KOPT-K1 (cell line): ENCODE measurements around the gene ADCYAP1R1.
"Not testable (repeated sequence)": the region's sequence is repeated elsewhere in the genome, so short reads cannot be mapped to it uniquely, and the experiment has no call there.

Source experiments
- H3K27ac ChIP-seq: fragments of 200-600 bp; sonication (generic); 2 replicates; pipeline ENCODE4 v1.5.1; 2016; ENCODE audit warnings: antibody characterized with exemption, mild to moderate bottlenecking, low read depth, low read length; ENCODE audit not compliant: poor library complexity, severe bottlenecking
- H3K36me3 ChIP-seq: fragments of 200-600 bp; sonication (generic); 2 replicates; pipeline ENCODE4 v1.5.1; 2017; ENCODE audit warnings: antibody characterized with exemption, mild to moderate bottlenecking, low read length, moderate library complexity; ENCODE audit not compliant: insufficient read depth
- H3K9me3 ChIP-seq: fragments of 200-600 bp; sonication (generic); 2 replicates; pipeline ENCODE4 v1.5.1; 2017; ENCODE audit warnings: antibody characterized with exemption, low read length, mild to moderate bottlenecking; ENCODE audit not compliant: insufficient read depth, poor library complexity, severe bottlenecking

Gene ADCYAP1R1

DNA sequence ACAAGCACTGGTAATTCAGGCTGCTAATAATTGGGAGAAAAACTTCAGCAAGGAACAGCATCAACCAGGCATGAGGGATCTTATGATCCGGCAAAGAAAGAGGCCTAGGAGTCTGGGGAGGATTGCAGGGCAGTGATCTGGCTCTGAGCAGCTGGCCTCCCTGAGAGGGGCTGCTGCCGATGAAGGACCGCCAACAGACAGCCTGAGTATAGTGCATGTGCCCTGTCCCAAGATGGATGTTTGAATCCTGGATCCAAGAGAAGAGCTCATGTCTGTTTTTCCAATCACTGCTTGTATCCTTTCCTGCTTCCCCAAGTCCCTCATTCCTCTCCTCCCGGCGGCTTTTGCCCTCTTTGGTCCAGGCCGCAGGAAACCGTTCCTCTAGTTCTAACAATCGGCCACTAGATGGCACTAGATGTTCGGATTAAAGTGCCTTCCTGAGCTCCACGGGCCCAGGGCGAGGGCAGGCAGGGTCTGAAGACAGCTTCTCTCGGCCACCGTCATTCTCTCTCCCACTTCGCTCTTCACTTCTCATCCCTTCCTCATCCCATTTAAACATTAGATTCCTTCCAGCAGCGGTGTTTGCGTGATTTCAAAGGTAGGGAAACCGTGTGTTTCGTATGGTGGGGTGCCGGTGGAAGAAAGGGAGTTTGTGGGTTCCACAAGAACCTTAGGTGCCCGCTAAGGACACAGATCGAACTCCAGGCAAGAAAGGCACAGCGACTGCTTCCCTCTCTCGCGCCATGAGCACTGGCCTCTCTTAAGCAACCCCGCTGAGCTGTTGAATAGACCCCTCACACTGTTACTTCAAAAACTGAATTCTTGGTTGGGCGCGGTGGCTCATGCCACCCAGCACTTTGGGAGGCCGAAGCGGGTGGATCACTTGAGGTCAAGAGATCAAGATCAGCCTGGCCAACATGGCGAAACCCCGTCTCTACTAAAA is 82.4 kb downstream of the ADCYAP1R1 start:
- Histone ChIP-seq H3K27ac (no peak overlapping the region), H3K36me3 (no peaks in the 10 kb centered on the region)

DNA sequence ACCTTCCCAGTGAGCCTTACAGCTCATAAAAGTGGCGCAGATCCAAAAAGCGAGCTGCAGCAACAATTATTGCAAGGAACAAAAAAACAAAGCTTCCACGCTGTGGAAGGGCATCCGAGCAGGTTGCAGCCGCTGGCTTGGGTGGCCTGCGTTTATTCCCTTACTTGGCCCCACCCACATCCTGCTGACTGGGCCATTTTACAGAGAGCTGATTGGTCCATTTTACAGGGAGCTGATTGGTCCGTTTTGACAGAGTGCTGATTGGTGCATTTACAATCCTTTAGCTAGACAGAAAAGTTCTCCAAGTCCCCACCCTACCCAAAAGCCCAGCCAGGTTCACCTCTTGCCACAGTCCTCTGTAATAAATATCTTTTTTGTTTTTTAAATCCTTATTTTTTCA is 85.1 kb downstream of the ADCYAP1R1 start:
- no peaks in the 10 kb centered on the region for H3K9me3 ChIP-seq
- no peak overlapping the region for H3K27ac ChIP-seq

More for the DNA sequence above, 82.4 kb downstream of the ADCYAP1R1 start:
- H3K9me3 ChIP-seq = no peaks in the 10 kb centered on the region

DNA sequence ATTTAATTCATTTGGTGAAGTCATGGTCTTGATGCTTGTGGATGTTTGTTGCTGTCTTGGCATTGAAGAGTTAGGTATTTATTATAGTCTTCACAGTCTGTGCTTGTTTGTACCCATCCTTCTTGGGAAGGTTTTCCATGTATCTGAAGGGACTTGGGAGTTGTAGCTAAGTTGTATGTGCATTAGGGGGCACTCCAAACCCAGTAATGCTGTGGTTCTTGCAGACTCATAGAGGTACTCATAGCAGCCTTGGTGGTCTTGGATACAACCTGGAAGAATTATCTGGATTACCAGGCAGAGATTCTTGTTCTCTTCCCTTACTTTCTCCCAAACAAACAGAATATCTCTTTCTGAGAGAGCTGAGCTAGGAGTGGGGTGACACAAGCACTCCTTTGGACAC is 93.2 kb downstream of the ADCYAP1R1 start:
- Histone ChIP-seq H3K27ac (no peak overlapping the region), H3K36me3 (no peaks in the 10 kb centered on the region), H3K9me3 (no peaks in the 10 kb centered on the region)

More for the DNA sequence above, 85.1 kb downstream of the ADCYAP1R1 start:
- no peaks in the 10 kb centered on the region for H3K36me3 ChIP-seq

DNA sequence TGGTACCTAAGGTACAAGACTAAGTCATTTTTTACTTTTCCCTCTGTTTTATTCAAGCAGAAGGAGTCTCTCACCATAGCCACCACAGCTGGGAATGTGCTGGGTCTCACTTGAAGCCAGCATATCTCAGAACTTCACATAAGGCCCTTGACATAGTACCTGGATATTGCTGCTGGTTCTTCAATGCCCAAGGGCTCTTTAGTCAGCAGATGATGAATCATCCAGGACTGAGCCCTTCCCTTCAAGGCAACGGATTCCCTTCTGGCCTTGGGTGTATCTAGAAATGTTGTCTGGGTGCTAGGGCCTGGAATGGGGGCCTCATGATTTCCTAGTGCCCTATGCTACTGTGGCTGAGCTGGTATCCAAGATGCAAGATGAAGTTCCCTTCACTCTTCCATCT is 93.9 kb downstream of the ADCYAP1R1 start:
- H3K27ac ChIP-seq = no peak overlapping the region
- no peaks in the 10 kb centered on the region for H3K9me3 ChIP-seq
- H3K36me3 ChIP-seq = no peaks in the 10 kb centered on the region

DNA sequence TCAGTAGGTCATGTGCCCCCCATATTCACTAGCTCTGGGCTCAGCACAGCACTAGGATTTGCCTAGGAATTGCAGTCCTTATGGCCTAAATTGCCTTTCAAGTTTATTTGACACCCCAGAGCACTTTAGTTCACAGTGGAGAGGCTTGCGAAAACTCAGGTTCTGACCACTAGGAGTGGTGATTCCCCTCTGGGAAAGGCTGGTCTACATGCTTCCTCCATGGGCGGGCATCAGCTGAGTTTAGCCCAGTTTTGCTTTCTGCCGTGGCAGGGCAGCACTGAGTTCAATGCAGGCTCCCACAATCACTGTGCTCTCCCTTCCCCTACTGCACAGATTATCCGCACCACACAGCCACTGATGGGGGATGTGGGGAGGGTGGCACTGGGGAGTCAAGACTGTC is 94.4 kb downstream of the ADCYAP1R1 start:
- Histone ChIP-seq H3K36me3 (no peaks in the 10 kb centered on the region), H3K9me3 (no peaks in the 10 kb centered on the region), H3K27ac (no peak overlapping the region)

DNA sequence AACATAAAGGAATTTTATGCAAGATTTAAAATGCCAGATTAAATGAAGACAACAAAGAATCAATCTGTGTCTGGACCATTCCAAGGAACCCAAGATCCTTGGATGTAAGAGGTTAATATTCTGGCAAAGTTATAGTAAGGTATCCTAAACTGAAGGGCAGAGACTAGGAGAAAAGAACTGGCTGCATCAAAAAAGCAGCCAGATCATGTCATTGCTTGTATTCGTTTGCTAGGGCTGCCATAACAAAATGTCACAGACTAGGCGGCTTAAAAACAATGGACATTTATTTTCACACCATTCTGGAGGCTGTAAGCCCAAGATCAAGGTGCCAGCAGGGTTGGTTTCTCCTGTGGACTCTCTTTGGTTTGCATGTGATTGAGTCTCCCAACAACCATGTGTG is 99.7 kb downstream of the ADCYAP1R1 start:
- Histone ChIP-seq H3K36me3 (no peaks in the 10 kb centered on the region), H3K9me3 (no peaks in the 10 kb centered on the region), H3K27ac (no peak overlapping the region)

DNA sequence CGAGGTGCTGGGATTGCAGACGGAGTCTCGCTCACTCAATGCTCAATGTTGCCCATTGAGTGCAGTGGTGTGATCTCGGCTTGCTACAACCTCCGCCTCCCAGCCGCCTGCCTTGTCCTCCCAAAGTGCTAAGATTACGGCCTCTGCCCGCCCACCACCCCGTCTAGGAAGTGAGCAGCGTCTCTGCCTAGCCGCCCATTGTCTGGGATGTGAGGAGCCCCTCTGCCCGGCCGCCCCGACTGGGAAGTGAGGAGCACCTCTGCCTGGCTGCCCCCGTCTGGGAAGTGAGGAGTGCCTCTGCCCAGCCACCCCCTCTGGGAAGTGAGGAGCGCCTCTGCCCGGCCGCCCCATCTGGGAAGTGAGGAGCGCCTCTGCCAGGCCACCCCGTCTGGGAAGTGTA is 101.2 kb downstream of the ADCYAP1R1 start:
- not testable (repeated sequence) for H3K36me3 ChIP-seq, H3K9me3 ChIP-seq, H3K27ac ChIP-seq

DNA sequence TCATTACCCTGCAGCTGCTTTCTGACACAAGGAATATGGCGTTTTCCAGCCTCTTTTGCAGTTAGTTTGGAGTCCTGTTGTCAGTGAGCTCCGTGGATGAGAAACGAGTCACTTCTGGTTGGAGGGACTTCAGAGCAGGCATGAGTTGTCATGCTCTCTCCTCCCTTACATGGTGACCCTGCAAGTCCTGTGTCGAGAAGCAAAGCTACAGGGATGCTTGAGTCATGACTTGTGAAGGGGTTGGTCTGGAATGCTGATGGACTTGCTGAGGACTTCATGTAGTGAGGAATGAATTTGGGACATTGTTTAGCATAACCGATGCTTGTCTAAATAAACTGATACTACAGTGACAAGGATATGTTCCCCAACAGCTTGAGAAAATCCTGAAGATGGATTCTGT is 108.8 kb downstream of the ADCYAP1R1 start:
- Histone ChIP-seq H3K27ac (no peak overlapping the region), H3K9me3 (no peaks in the 10 kb centered on the region), H3K36me3 (no peaks in the 10 kb centered on the region)
